ENCODE measurements around the gene UIMC1.
"Not testable (repeated sequence)": the region's sequence is repeated elsewhere in the genome, so short reads cannot be mapped to it uniquely, and the experiment has no call there.

GRCh38 chr5:176872586-176872985 is 134.0 kb downstream of the UIMC1 start:
- not testable (repeated sequence) for TF ChIP-seq CTCF (CRISPR knock-in tag; IDR thresholded peaks at IDR 0.05); KLF16 (CRISPR knock-in tag; IDR thresholded peaks at IDR 0.05); CBFB (CRISPR knock-in tag; IDR thresholded peaks at IDR 0.05); ZFP1 (CRISPR knock-in tag; IDR thresholded peaks at IDR 0.05); ZNF674 (CRISPR knock-in tag; IDR thresholded peaks at IDR 0.05; ENCODE audit: low read depth); ZNF18 (CRISPR knock-in tag; IDR thresholded peaks at IDR 0.05; ENCODE audit: insufficient replicate concordance); ZBTB7A (CRISPR knock-in tag; IDR thresholded peaks at IDR 0.05)
